Right hindlimb (tissue), 1 donor: ENCODE measurements around the gene DNAAF1.

Experiments used
- DNase-seq: peaks from one replicate; pipeline ENCODE4 v3.0.0-alpha.2; 2018

DNAAF1 gene

GRCh38 chr16:84124257-84125073 lies 20.6 kb upstream of the DNAAF1 start:
- DNase-seq = no peak

GRCh38 chr16:84131117-84131516 lies 14.0 kb upstream of the DNAAF1 start:
- no peak for DNase-seq

- no peak for DNase-seq
Observed at GRCh38 chr16:84132527-84133285, 12.4 kb upstream of the DNAAF1 start.

GRCh38 chr16:84136331-84137125 lies 8.6 kb upstream of the DNAAF1 start:
- no peak for DNase-seq

- DNase-seq = no peak
Observed at GRCh38 chr16:84137287-84137686, 7.8 kb upstream of the DNAAF1 start.

- no peak for DNase-seq
Observed at GRCh38 chr16:84137769-84138357, 7.2 kb upstream of the DNAAF1 start.

- DNase-seq = no peak
Observed at GRCh38 chr16:84138500-84138823, 6.6 kb upstream of the DNAAF1 start.

- DNase-seq = no peak
Observed at GRCh38 chr16:84138824-84139627, 6.1 kb upstream of the DNAAF1 start.

GRCh38 chr16:84139628-84140258 lies 5.4 kb upstream of the DNAAF1 start:
- no peak for DNase-seq

- no peak for DNase-seq
Observed at GRCh38 chr16:84141143-84141670, 3.9 kb upstream of the DNAAF1 start.

- DNase-seq = no peak
Observed at GRCh38 chr16:84143081-84143480, 2.0 kb upstream of the DNAAF1 start.

GRCh38 chr16:84143784-84144199 lies 1.3 kb upstream of the DNAAF1 start:
- DNase-seq = no peak

GRCh38 chr16:84144209-84144858 lies 774 bp upstream of the DNAAF1 start:
- no peak for DNase-seq

GRCh38 chr16:84150926-84151325 lies 5.8 kb downstream of the DNAAF1 start:
- no peak for DNase-seq

GRCh38 chr16:84153660-84154214 lies 8.6 kb downstream of the DNAAF1 start:
- DNase-seq = no peak

- no peak for DNase-seq
Observed at GRCh38 chr16:84155226-84155625, 10.1 kb downstream of the DNAAF1 start.

GRCh38 chr16:84155771-84156170 lies 10.7 kb downstream of the DNAAF1 start:
- no peak for DNase-seq

- DNase-seq = no peak
Observed at GRCh38 chr16:84156342-84156784, 11.3 kb downstream of the DNAAF1 start.

- DNase-seq = no peak
Observed at GRCh38 chr16:84159007-84159406, 13.9 kb downstream of the DNAAF1 start.

GRCh38 chr16:84159800-84160199 lies 14.7 kb downstream of the DNAAF1 start:
- DNase-seq = no peak

- DNase-seq = no peak
Observed at GRCh38 chr16:84161037-84161436, 15.9 kb downstream of the DNAAF1 start.
